Adrenal gland (tissue), 12 donors: ENCODE data around the gene KCNK15. TPM values are rescaled to one million over a fixed set of nuclear protein-coding genes. Genes with fewer than 3 reads are reported as not detected.
A peak's percentile ranks its signal among the peaks of the same experiment; 100 is the strongest.

ENCODE experiments used
- DNase-seq, 7 donors: peaks; one replicate each; pipeline ENCODE4 v3.0.0-alpha.2; 2019 to 2020
- H3K27ac ChIP-seq, 5 donors: fragments of 200-600 bp; sonication (generic) in 4 of 5; 1 replicate in 3 of 5; 2 replicates in 2 of 5; pipeline versions ENCODE4 v1.5.1 to v1.8.0; 2016 to 2020; ENCODE audit warnings: mild to moderate bottlenecking in 1 of 5
- H3K27me3 ChIP-seq: fragments of 200-600 bp; 2 replicates; pipeline ENCODE4 v1.8.0; 2021
- H3K36me3 ChIP-seq, 2 donors: fragments of 200-600 bp; replicated peaks in 1 of 2; 1 replicate in 1 of 2; 2 replicates in 1 of 2; pipeline versions ENCODE4 v1.5.1 to v1.8.0; 2018 to 2022
- H3K4me1 ChIP-seq, 2 donors: fragments of 200-600 bp; replicated peaks in 1 of 2; 1 replicate in 1 of 2; 2 replicates in 1 of 2; pipeline versions ENCODE4 v1.5.1 to v1.8.0; 2018 to 2021
- H3K4me3 ChIP-seq, 4 donors: fragments of 200-600 bp; sonication (generic) in 3 of 4; one replicate each; pipeline ENCODE4 v1.5.1; 2016 to 2018
- H3K9me3 ChIP-seq, 3 donors: fragments of 200-600 bp; sonication (generic) in 1 of 3; replicated peaks in 1 of 3; 1 replicate in 2 of 3; 2 replicates in 1 of 3; pipeline versions ENCODE4 v1.5.1 to v1.8.0; 2016 to 2021
- CTCF ChIP-seq, 6 experiments: fragments of 450-650 bp in 4 of 6; fragments of 200-600 bp in 2 of 6; sonication (generic) in 1 of 6; IDR thresholded peaks; 1 replicate in 5 of 6; 2 replicates in 1 of 6; pipeline versions ENCODE4 v1.5.1 to v1.8.0; 2016 to 2021; ENCODE audit warnings: antibody characterized with exemption in 6 of 6, mild to moderate bottlenecking in 2 of 6, moderate library complexity in 1 of 6
- POLR2A ChIP-seq, 2 donors: fragments of 450-650 bp; IDR thresholded peaks; one replicate each; pipeline ENCODE4 v1.6.1; 2017; ENCODE audit warnings: antibody characterized with exemption in 2 of 2, mild to moderate bottlenecking in 2 of 2, moderate library complexity in 1 of 2
- WGBS, 4 donors: extraction: QIAGEN DNeasy Blood & Tissue Kit in 2 of 4; methylation state at CpG; one replicate each; pipeline versions ENCODE4 v1.1.5 to v1.1.7; 2013 to 2017; 5-methylcytosine and 5-hydroxymethylcytosine counted together
- intact Hi-C, 2 donors: fragments of 100-400 bp; cut with DNase I; formaldehyde crosslinking; loops; one replicate each; pipeline versions ENCODE4 v1.14.1 to v1.15.0; 2022 to 2023
- polyA plus RNA-seq, 3 donors: library from polyadenylated mRNA; stranded (reverse); fragments of 200-250 nt in 2 of 3; fragments of 350-450 nt in 1 of 3; fragmentation: Illumina TruSeq in 1 of 3; extraction: RNeasy Lipid Tissue Mini Kit (QIAGEN cat#74804) in 1 of 3; gene quantifications; one replicate each; pipeline ENCODE4 v1.2.3, GENCODE V29; 2013 to 2014
- total RNA-seq, 9 donors: library from RNA; depleted of rRNA in 4 of 9; stranded (reverse); fragments of >200 nt in 4 of 9; fragments of 120-200 nt in 1 of 9; fragmentation: NEBNext Ultra II Directional in 1 of 9; extraction: Animal tissue kit (Norgen Biotek cat#: 25700) in 1 of 9; gene quantifications; one replicate each; pipeline versions ENCODE4 v1.1.0 to v1.2.4, GENCODE V29; 2013 to 2023
- donor health status: healthy with polysubstance abuse.
- donor health status: Bipolar disorder and iron deficiency.
- donor health status: DM: yes; HTN: yes; CAD: no.
- donor health status: DM: no; HTN: no; CAD: no.
- donor health status: DM: no; HTN: no; CAD: no.
- donor health status: DM: yes; HTN: yes; CAD: no.

The KCNK15 gene
- total and polyA plus RNA-seq, 12 donors = 0.42 to 11.0 (median 1.4) TPM

- H3K36me3 ChIP-seq = no peaks in the 10 kb centered on the region
- no peaks in the 10 kb centered on the region for H3K27me3 ChIP-seq
- no peak for TF ChIP-seq POLR2A (IDR thresholded peaks at IDR 0.05)
- no peak for TF ChIP-seq CTCF (IDR thresholded peaks at IDR 0.05)
- no peak overlapping the region for H3K4me3 ChIP-seq
- intact Hi-C loops = no loop called here
- WGBS, 4 donors = 90 to 95% (median 92%) methylated on average over 6 to 11 of the region's 11 CpGs
- peak in 1 of 7 donors; percentile 14 for DNase-seq
- no peak overlapping the region for H3K27ac ChIP-seq
- H3K9me3 ChIP-seq = no peaks in the 10 kb centered on the region
- peaks cover 26 to 30% of the 10 kb centered on the region in 2 donors for H3K4me1 ChIP-seq
Measured at GRCh38 chr20:44700306-44700705, 45.4 kb upstream of the KCNK15 start.

GRCh38 chr20:44701118-44701857 lies 44.4 kb upstream of the KCNK15 start:
- no peak overlapping the region for H3K4me3 ChIP-seq
- 72 to 90% (median 80%) methylated on average over 7 to 15 of the region's 15 CpGs for WGBS, 4 donors
- no peaks in the 10 kb centered on the region for H3K9me3 ChIP-seq
- H3K27me3 ChIP-seq = no peaks in the 10 kb centered on the region
- H3K36me3 ChIP-seq = no peaks in the 10 kb centered on the region
- DNase-seq = peak in 2 of 7 donors; percentile 46 to 54
- H3K27ac ChIP-seq = peak overlapping the region in 1 of 5 donors; percentile 40
- TF ChIP-seq CTCF (IDR thresholded peaks at IDR 0.05) (no peak), POLR2A (IDR thresholded peaks at IDR 0.05) (no peak)
- peaks cover 25 to 26% of the 10 kb centered on the region in 2 donors for H3K4me1 ChIP-seq
- intact Hi-C loops = no loop called here

GRCh38 chr20:44701858-44702256 lies 43.8 kb upstream of the KCNK15 start:
- Histone ChIP-seq H3K36me3 (no peaks in the 10 kb centered on the region), H3K27ac (peak overlapping the region in 1 of 5 donors; percentile 40), H3K9me3 (no peaks in the 10 kb centered on the region), H3K4me3 (no peak overlapping the region), H3K27me3 (no peaks in the 10 kb centered on the region), H3K4me1 (peaks cover 25 to 26% of the 10 kb centered on the region in 2 donors)
- WGBS, 4 donors = 84 to 91% (median 88%) methylated on average over 7 of the region's 7 CpGs
- peak in 1 of 7 donors; percentile 14 for DNase-seq
- intact Hi-C loops = no loop called here
- TF ChIP-seq CTCF (IDR thresholded peaks at IDR 0.05) (no peak), POLR2A (IDR thresholded peaks at IDR 0.05) (no peak)

- peak; percentile 80 to 96 (median 95) for DNase-seq
- WGBS, 4 donors = 0 to 18% (median 8%) methylated on average over 1 to 9 of the region's 9 CpGs
- Histone ChIP-seq H3K27me3 (no peaks in the 10 kb centered on the region), H3K27ac (peak overlapping the region; percentile 55 to 88 (median 83)), H3K4me1 (peaks cover 25 to 26% of the 10 kb centered on the region in 2 donors), H3K36me3 (no peaks in the 10 kb centered on the region), H3K9me3 (no peaks in the 10 kb centered on the region), H3K4me3 (no peak overlapping the region)
- intact Hi-C loops = no loop called here
- TF ChIP-seq CTCF (IDR thresholded peaks at IDR 0.05) = no peak
- TF ChIP-seq POLR2A (IDR thresholded peaks at IDR 0.05) = peak in 1 of 2 donors; percentile 30
Measured at GRCh38 chr20:44702776-44703175, 42.9 kb upstream of the KCNK15 start.
